ENCODE data around the gene ISCA2.

DNA sequence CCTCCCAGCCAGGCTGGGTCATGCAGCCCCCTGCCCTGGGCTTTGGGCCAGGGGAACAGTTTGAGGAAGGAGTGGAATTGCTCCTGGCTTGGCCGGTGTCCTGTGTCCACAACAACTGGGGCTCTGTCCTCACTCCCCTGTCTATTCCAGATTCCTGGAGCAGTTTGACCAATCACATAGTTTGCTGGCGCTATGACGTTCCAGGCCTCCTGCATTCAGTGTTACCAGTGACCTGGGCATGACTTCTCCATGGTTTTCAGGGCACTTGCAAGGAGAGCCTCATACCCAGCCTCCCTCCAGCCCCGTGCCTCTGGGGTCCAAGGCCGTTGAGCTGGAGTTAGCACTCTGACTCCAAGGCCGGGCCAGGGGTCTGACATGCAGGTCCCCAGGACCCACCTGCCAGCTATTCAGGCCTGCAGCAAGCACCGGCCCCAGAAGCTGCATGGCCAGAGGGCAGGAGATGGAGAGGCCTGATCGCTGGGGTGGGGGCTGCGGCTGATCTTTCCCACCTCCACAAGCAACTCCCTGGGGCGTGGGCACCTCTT is 34.2 kb downstream of the ISCA2 start:
- TF ChIP-seq, protein P1, sequence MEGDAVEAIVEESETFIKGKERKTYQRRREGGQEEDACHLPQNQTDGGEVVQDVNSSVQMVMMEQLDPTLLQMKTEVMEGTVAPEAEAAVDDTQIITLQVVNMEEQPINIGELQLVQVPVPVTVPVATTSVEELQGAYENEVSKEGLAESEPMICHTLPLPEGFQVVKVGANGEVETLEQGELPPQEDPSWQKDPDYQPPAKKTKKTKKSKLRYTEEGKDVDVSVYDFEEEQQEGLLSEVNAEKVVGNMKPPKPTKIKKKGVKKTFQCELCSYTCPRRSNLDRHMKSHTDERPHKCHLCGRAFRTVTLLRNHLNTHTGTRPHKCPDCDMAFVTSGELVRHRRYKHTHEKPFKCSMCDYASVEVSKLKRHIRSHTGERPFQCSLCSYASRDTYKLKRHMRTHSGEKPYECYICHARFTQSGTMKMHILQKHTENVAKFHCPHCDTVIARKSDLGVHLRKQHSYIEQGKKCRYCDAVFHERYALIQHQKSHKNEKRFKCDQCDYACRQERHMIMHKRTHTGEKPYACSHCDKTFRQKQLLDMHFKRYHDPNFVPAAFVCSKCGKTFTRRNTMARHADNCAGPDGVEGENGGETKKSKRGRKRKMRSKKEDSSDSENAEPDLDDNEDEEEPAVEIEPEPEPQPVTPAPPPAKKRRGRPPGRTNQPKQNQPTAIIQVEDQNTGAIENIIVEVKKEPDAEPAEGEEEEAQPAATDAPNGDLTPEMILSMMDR (IDR thresholded peaks at IDR 0.05; ENCODE audit: insufficient read depth, low read length): no peak
- TF ChIP-seq POLR2AphosphoS5 (IDR thresholded peaks at IDR 0.05; ENCODE audit: low read depth) (no peak), GABPA (IDR thresholded peaks at IDR 0.05; ENCODE audit: low read depth) (no peak), SPI1 (IDR thresholded peaks at IDR 0.05; ENCODE audit: borderline replicate concordance, low read depth) (no peak)

Data from HL-60 (cell line).